A549 (cell line): ENCODE results near the gene OLFM1. TPM values are rescaled to one million over a fixed set of nuclear protein-coding genes. Genes with fewer than 3 reads are reported as not detected.

Source experiments
- ATAC-seq, 2 experiments: fragments of 200-7000 bp in 1 of 2; fragments of >200 bp in 1 of 2; cut with Nextera tagmentation in 1 of 2; cut with Tn5 transposase in 1 of 2; 3 replicates each; pipeline versions ENCODE4 v1.8.0 to v1.9.1; 2018 to 2020; ENCODE audit warnings: mild to moderate bottlenecking in 1 of 2, moderate library complexity in 1 of 2
- CTCF ChIA-PET: fragments of 300-600 bp; sonication (Branson Sonifier 250); formaldehyde crosslinking; extraction: SDS; loops from one replicate; lab custom pipeline; 2021; ENCODE audit warnings: antibody characterized with exemption, inconsistent platforms; lab: Yijun Ruan, JAX
- POLR2A ChIA-PET: fragments of 350-600 bp; formaldehyde crosslinking; extraction: SDS; loops from one replicate; lab custom pipeline; 2021; ENCODE audit warnings: antibody characterized with exemption, inconsistent platforms; lab: Yijun Ruan, JAX
- DNase-seq, 2 experiments: peaks; one replicate each; pipeline versions ENCODE4 v3.0.0 to v3.0.0-alpha.2; 2011 to 2016; ENCODE audit warnings: low read depth in 1 of 2, low spot score in 1 of 2
- FAIRE-seq: peaks from 2 replicates; lab custom pipeline; 2011; peaks lifted over from hg19 to GRCh38; lab: Jason Lieb, UNC
- H3K27ac ChIP-seq, 2 experiments: fragments of >200 bp; sonication (Bioruptor Twin); formaldehyde crosslinking; 3 replicates each; pipeline ENCODE4 v1.5.1; 2016 to 2017
- H3K4me1 ChIP-seq: fragments of >200 bp; sonication (Bioruptor Twin); formaldehyde crosslinking; 3 replicates; pipeline ENCODE4 v1.6.1; 2016
- H3K4me2 ChIP-seq: fragments of >200 bp; sonication (Bioruptor Twin); formaldehyde crosslinking; 3 replicates; pipeline ENCODE4 v1.6.1; 2016
- H3K4me3 ChIP-seq: fragments of >200 bp; sonication (Bioruptor Twin); formaldehyde crosslinking; 3 replicates; pipeline ENCODE4 v1.5.1; 2016
- H3K9me3 ChIP-seq: fragments of >200 bp; sonication (Bioruptor Twin); formaldehyde crosslinking; 3 replicates; pipeline ENCODE4 v1.6.1; 2016
- BCL3 ChIP-seq: fragments of >200 bp; sonication (Bioruptor Twin); formaldehyde crosslinking; IDR thresholded peaks from 3 replicates; pipeline ENCODE4 v1.6.1; 2016
- CBX2 ChIP-seq: fragments of 200-600 bp; sonication (generic); IDR thresholded peaks from 2 replicates; pipeline ENCODE4 v1.6.1; 2016; ENCODE audit warnings: low read depth, mild to moderate bottlenecking, borderline replicate concordance
- CEBPB ChIP-seq, 2 experiments: fragments of >200 bp in 1 of 2; sonication (Bioruptor Twin) in 1 of 2; formaldehyde crosslinking in 1 of 2; IDR thresholded peaks; 2 replicates each; pipeline ENCODE4 v1.6.1; 2012 to 2016
- CHD2 ChIP-seq: fragments of 150-350 bp; IDR thresholded peaks from 2 replicates; pipeline ENCODE4 v1.6.1; 2014; ENCODE audit warnings: low read length; ENCODE audit not compliant: partially characterized antibody
- CTCF ChIP-seq: fragments of >200 bp; sonication (Bioruptor Twin); formaldehyde crosslinking; IDR thresholded peaks from 3 replicates; pipeline ENCODE4 v1.5.1; 2016
- EHMT2 ChIP-seq: fragments of 200-600 bp; sonication (generic); IDR thresholded peaks from 2 replicates; pipeline ENCODE4 v1.6.1; 2016; ENCODE audit warnings: antibody characterized with exemption, low read depth, mild to moderate bottlenecking, moderate library complexity
- ELK1 ChIP-seq: fragments of 150-350 bp; IDR thresholded peaks from 2 replicates; pipeline ENCODE4 v1.6.1; 2014; ENCODE audit warnings: low read depth, mild to moderate bottlenecking, low read length
- ESRRA ChIP-seq: fragments of 150-350 bp; IDR thresholded peaks from 2 replicates; pipeline ENCODE4 v1.6.1; 2014; ENCODE audit warnings: mild to moderate bottlenecking, low read length, borderline replicate concordance
- FOSL2 ChIP-seq, 2 experiments: fragments of 450-650 bp in 1 of 2; fragments of >200 bp in 1 of 2; sonication (Bioruptor Twin) in 1 of 2; formaldehyde crosslinking; IDR thresholded peaks; 2 replicates each; pipeline versions ENCODE4 v1.5.0 to v1.6.1; 2016 to 2020; ENCODE audit warnings: mild to moderate bottlenecking in 1 of 2, moderate library complexity in 1 of 2
- FOXS1 ChIP-seq: fragments of 250-450 bp; sonication (Bioruptor Pico); IDR thresholded peaks from 2 replicates; pipeline ENCODE4 v1.5.0; 2020; ENCODE audit warnings: mild to moderate bottlenecking, moderate library complexity
- GATA3 ChIP-seq: IDR thresholded peaks from 2 replicates; pipeline ENCODE4 v1.6.1; 2012; ENCODE audit warnings: borderline replicate concordance
- HEYL ChIP-seq: fragments of 250-450 bp; sonication (Bioruptor Pico); IDR thresholded peaks from 2 replicates; pipeline ENCODE4 v1.8.0; 2021; ENCODE audit warnings: mild to moderate bottlenecking, moderate library complexity
- HOXB13 ChIP-seq: fragments of 250-450 bp; sonication (Bioruptor Pico); IDR thresholded peaks from 2 replicates; pipeline ENCODE4 v1.5.0; 2020; ENCODE audit warnings: low read depth, mild to moderate bottlenecking, moderate library complexity
- JUN ChIP-seq, 2 experiments: fragments of >200 bp; sonication (Bioruptor Twin); formaldehyde crosslinking; IDR thresholded peaks; 2 replicates in 1 of 2; 3 replicates in 1 of 2; pipeline ENCODE4 v1.6.1; 2016 to 2017
- JUNB ChIP-seq: fragments of >200 bp; sonication (Bioruptor Twin); formaldehyde crosslinking; IDR thresholded peaks from 2 replicates; pipeline ENCODE4 v1.6.1; 2016
- KDM1A ChIP-seq: fragments of 200-600 bp; sonication (generic); IDR thresholded peaks from 2 replicates; pipeline ENCODE4 v1.6.1; 2016; ENCODE audit warnings: low read depth, mild to moderate bottlenecking
- MAFK ChIP-seq: fragments of 450-650 bp; IDR thresholded peaks from 2 replicates; pipeline ENCODE4 v1.6.1; 2014; ENCODE audit not compliant: partially characterized antibody
- MAX ChIP-seq: IDR thresholded peaks from 2 replicates; pipeline ENCODE4 v1.6.1; 2012
- MAZ ChIP-seq: fragments of 150-350 bp; IDR thresholded peaks from 2 replicates; pipeline ENCODE4 v1.6.1; 2014; ENCODE audit warnings: antibody characterized with exemption, low read depth, low read length, borderline replicate concordance
- PHF8 ChIP-seq: fragments of 200-600 bp; sonication (generic); IDR thresholded peaks from 2 replicates; pipeline ENCODE4 v1.6.1; 2016; ENCODE audit warnings: low read depth, mild to moderate bottlenecking, antibody characterized with exemption, moderate library complexity, borderline replicate concordance
- RARB ChIP-seq: fragments of 250-450 bp; sonication (Bioruptor Pico); IDR thresholded peaks from 2 replicates; pipeline ENCODE4 v1.8.0; 2021; ENCODE audit warnings: mild to moderate bottlenecking, moderate library complexity
- RNF2 ChIP-seq: fragments of 200-600 bp; sonication (generic); IDR thresholded peaks from 2 replicates; pipeline ENCODE4 v1.6.1; 2016; ENCODE audit warnings: low read depth, mild to moderate bottlenecking, antibody characterized with exemption, moderate library complexity, borderline replicate concordance
- SREBF2 ChIP-seq: fragments of 450-650 bp; IDR thresholded peaks from 2 replicates; pipeline ENCODE4 v1.6.1; 2014; ENCODE audit warnings: mild to moderate bottlenecking, moderate library complexity
- WGBS: methylation state at CpG from one replicate; pipeline ENCODE4 v1.1.6; 2017; ENCODE audit errors: missing lambda C conversion rate; 5-methylcytosine and 5-hydroxymethylcytosine counted together
- polyA plus RNA-seq, 4 experiments: library from polyadenylated mRNA; depleted of rRNA in 3 of 4; stranded (reverse); fragments of >200 nt; fragmentation: RNase III in 1 of 4; extraction: RNeasy Plus Mini Kit Qiagen cat#74134 plus additional on column Dnase treatment in 1 of 4; gene quantifications; 2 replicates in 3 of 4; 3 replicates in 1 of 4; pipeline ENCODE4 v1.2.3, GENCODE V29; 2011 to 2017

The OLFM1 gene
- polyA plus RNA-seq, 2 of the 4 experiments (the other 2 are of a cell fraction), result 2.7 to 10.5 TPM

GRCh38 chr9:135127718-135128670 lies 40.5 kb downstream of the OLFM1 start (continued):
- TF ChIP-seq ELK1, result no peak

GRCh38 chr9:135129137-135129695 lies 41.7 kb downstream of the OLFM1 start:
- peak overlapping the region in 1 of 2 experiments; percentile 78; a peak in 2 of 6 replicates for H3K27ac ChIP-seq

GRCh38 chr9:135130207-135130976 lies 42.9 kb downstream of the OLFM1 start:
- TF ChIP-seq MAFK (peak; percentile 16), JUN (IDR thresholded peaks at IDR 0.05) (no peak), MAX (peak; percentile 54), RNF2 (no peak), HOXB13 (CRISPR knock-in tag) (no peak)
- WGBS, result 46% methylated on average over 13 of the region's 18 CpGs
- Histone ChIP-seq H3K27ac (peak overlapping the region; percentile 37 to 78; a peak in 5 of 6 replicates), H3K4me1 (peaks cover 28% of the 10 kb centered on the region), H3K4me2 (peak overlapping the region; percentile 45), H3K4me3 (no peak overlapping the region), H3K9me3 (no peaks in the 10 kb centered on the region)
- CTCF ChIA-PET, result interaction anchor here (1.0 kb wide), 1 partner anchor 19 kb away, joined by 4 read pairs; no protein-coding TSS in a partner anchor
- DNase-seq, result peak in 1 of 2 experiments; percentile 67
- no peak for FAIRE-seq
- POLR2A ChIA-PET, result no interaction called here
- peak in 1 of 2 experiments; percentile 60; a peak in 3 of 6 replicates for ATAC-seq

More at GRCh38 chr9:135129137-135129695, 41.7 kb downstream of the OLFM1 start:
- Histone ChIP-seq H3K4me2 (no peak overlapping the region), H3K4me1 (peaks cover 22% of the 10 kb centered on the region), H3K9me3 (no peaks in the 10 kb centered on the region), H3K4me3 (no peak overlapping the region)
- WGBS, result 69% methylated on average over 3 of the region's 7 CpGs
- FAIRE-seq (no peak), ATAC-seq (no peak), DNase-seq (no peak)
- ChIA-PET CTCF (no interaction called here), POLR2A (no interaction called here)
- TF ChIP-seq RARB (CRISPR knock-in tag), result no peak
- no peak for TF ChIP-seq KDM1A
- no peak for TF ChIP-seq JUNB
- no peak for TF ChIP-seq GATA3
- TF ChIP-seq ESRRA, result no peak
- no peak for TF ChIP-seq RNF2
- TF ChIP-seq MAZ, result no peak
- TF ChIP-seq PHF8, result no peak

- WGBS, result 92% methylated on average over 8 of the region's 8 CpGs
- H3K27ac ChIP-seq, result peak overlapping the region in 1 of 2 experiments; percentile 78; a peak in 3 of 6 replicates
- H3K4me1 ChIP-seq, result peaks cover 23% of the 10 kb centered on the region
- DNase-seq (no peak), FAIRE-seq (no peak), ATAC-seq (no peak)
- H3K9me3 ChIP-seq, result no peaks in the 10 kb centered on the region
- H3K4me2 ChIP-seq, result no peak overlapping the region
- ChIA-PET CTCF (interaction anchor here (1.0 kb wide), 1 partner anchor 20 kb away, joined by 4 read pairs; no protein-coding TSS in a partner anchor), POLR2A (no interaction called here)
- H3K4me3 ChIP-seq, result no peak overlapping the region
- TF ChIP-seq RARB (CRISPR knock-in tag), result no peak
- no peak for TF ChIP-seq FOXS1
- no peak for TF ChIP-seq BCL3
- no peak for TF ChIP-seq MAX
- TF ChIP-seq FOSL2 (IDR thresholded peaks at IDR 0.05), result no peak
- no peak for TF ChIP-seq FOSL2 (CRISPR knock-in tag; IDR thresholded peaks at IDR 0.05)
- no peak for TF ChIP-seq CBX2
- no peak for TF ChIP-seq SREBF2
- TF ChIP-seq CTCF, result no peak
- no peak for TF ChIP-seq CEBPB (IDR thresholded peaks at IDR 0.05)
- TF ChIP-seq HEYL (CRISPR knock-in tag), result no peak
- no peak for TF ChIP-seq CHD2
- no peak for TF ChIP-seq EHMT2
- TF ChIP-seq KDM1A, result no peak
- TF ChIP-seq GATA3, result no peak
Measured at GRCh38 chr9:135131488-135131887, 44.0 kb downstream of the OLFM1 start.
